SK-N-SH (cell line): Measurements from ENCODE around the gene GNAT2.

Source experiments
- CTCF ChIP-seq: fragments of 200-600 bp; sonication (generic); IDR thresholded peaks from 2 replicates; pipeline ENCODE4 v1.6.1; 2017; ENCODE audit warnings: antibody characterized with exemption, mild to moderate bottlenecking, moderate library complexity
- GABPA ChIP-seq: IDR thresholded peaks from 2 replicates; pipeline ENCODE4 v1.4.0; 2012; ENCODE audit warnings: low read depth, mild to moderate bottlenecking
- TAF1 ChIP-seq: IDR thresholded peaks from 2 replicates; pipeline ENCODE4 v1.6.1; 2012; ENCODE audit warnings: low read depth, mild to moderate bottlenecking, low read length, moderate library complexity, borderline replicate concordance

GRCh38 chr1:109658533-109659042 lies 39.2 kb upstream of the GNAT2 start:
- TF ChIP-seq CTCF = no peak
- TF ChIP-seq GABPA = no peak
- no peak for TF ChIP-seq TAF1
